Measurements from ENCODE around the gene DTNBP1.

DNA sequence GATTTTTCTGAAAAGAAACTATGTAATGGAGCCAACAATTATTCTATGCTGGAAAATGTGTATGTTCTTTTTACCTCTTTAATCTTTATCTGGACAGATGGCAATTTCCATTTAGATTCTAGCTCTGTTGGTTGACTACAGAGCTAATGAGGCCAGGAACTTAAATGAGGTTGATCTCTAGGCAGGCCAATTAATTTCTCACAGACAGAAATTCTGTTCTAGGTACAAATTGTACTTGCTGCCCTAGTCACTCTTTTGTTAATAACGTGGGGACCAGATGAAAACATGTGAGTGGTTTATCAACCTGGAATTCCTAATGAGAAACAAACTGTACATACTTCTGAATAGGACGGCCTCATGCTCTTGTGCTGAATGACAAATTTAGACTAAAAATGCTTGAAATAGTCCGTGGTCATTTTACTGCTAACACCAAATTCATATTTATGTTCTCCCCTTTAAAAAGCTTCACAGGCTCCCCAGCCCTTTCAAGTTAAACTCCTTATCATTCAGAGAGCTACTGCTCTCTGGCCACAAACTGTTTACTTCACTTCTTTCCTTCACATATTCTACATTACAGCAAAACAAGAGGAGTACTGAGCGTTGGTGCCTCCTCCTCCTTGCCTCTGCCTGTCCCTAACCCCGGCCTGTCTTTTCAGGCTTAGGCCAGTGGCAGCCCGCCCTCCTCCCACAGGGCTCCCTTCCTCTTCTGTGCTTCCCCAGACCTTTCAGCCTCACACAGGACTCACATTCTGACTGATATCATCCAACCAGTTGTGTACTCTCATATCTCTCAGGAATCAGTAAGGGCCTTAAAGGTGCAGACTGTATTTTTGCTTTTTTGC, 41.4 kb downstream of the DTNBP1 start:
- no peak for TF ChIP-seq CTCF (IDR thresholded peaks at IDR 0.05)
- no peak for TF ChIP-seq POLR2A (IDR thresholded peaks at IDR 0.05)

All from esophagus squamous epithelium (tissue), 4 donors.